ENCODE measurements around the gene GLP2R. TPM values are rescaled to one million over a fixed set of nuclear protein-coding genes. Genes with fewer than 3 reads are reported as not detected.
A peak's percentile ranks its signal among the peaks of the same experiment; 100 is the strongest.

The GLP2R gene
- total and polyA plus RNA-seq, 2 experiments from 2014 or later, result not detected

DNA sequence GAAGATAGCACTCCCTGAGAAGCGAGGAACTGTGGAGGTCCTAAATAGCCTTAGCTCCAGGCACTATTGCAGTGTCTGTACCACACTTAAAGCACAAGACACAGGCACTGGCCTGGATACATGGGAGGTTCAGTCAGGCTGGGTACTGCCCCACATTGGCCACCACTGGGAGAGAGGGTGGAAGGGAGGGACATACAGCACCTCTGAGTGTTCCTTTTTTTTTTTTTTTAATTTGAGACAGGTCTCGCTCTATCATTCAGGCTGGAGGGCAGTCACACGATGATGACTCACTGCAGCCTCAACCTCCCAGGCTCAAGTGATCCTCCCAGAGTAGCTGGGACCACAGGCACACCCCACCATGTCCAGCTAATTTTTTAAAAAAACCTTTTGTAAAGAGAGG lies 5.3 kb upstream of the GLP2R start:
- Mint-ChIP-seq H3K36me3 (ENCODE audit: low read depth) (no peaks in the 10 kb centered on the region; the same call in 2 of the 3 replicates), H3K4me1 (peaks cover 3% of the 10 kb centered on the region), H3K4me3 (no peak overlapping the region), H3K9me3 (no peaks in the 10 kb centered on the region; the same call in 2 of the 3 replicates), H3K27ac (no peak overlapping the region), H3K27me3 (ENCODE audit: insufficient read depth, low read depth, poor library complexity) (peaks cover 12% of the 10 kb centered on the region)
- TF ChIP-seq CREB1 (CRISPR knock-in tag; IDR thresholded peaks at IDR 0.05; ENCODE audit: low read depth) (no peak), ZNF331 (CRISPR knock-in tag; IDR thresholded peaks at IDR 0.05; ENCODE audit: low read depth) (no peak), NANOG (IDR thresholded peaks at IDR 0.05; ENCODE audit: borderline replicate concordance) (no peak), POLR2AphosphoS5 (IDR thresholded peaks at IDR 0.05; ENCODE audit: low read depth) (no peak), EZH2 (IDR thresholded peaks at IDR 0.05; ENCODE audit: low read depth, unreplicated experiment) (no peak), STAT1 (IDR thresholded peaks at IDR 0.05; ENCODE audit: unreplicated experiment) (no peak), JUNB (IDR thresholded peaks at IDR 0.05; ENCODE audit: unreplicated experiment) (no peak)
- TF ChIP-seq, protein P1, sequence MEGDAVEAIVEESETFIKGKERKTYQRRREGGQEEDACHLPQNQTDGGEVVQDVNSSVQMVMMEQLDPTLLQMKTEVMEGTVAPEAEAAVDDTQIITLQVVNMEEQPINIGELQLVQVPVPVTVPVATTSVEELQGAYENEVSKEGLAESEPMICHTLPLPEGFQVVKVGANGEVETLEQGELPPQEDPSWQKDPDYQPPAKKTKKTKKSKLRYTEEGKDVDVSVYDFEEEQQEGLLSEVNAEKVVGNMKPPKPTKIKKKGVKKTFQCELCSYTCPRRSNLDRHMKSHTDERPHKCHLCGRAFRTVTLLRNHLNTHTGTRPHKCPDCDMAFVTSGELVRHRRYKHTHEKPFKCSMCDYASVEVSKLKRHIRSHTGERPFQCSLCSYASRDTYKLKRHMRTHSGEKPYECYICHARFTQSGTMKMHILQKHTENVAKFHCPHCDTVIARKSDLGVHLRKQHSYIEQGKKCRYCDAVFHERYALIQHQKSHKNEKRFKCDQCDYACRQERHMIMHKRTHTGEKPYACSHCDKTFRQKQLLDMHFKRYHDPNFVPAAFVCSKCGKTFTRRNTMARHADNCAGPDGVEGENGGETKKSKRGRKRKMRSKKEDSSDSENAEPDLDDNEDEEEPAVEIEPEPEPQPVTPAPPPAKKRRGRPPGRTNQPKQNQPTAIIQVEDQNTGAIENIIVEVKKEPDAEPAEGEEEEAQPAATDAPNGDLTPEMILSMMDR (conservative IDR thresholded peaks at IDR 0.05; ENCODE audit: low read depth in 2 of 2), result no peak
- TF ChIP-seq, protein P2, sequence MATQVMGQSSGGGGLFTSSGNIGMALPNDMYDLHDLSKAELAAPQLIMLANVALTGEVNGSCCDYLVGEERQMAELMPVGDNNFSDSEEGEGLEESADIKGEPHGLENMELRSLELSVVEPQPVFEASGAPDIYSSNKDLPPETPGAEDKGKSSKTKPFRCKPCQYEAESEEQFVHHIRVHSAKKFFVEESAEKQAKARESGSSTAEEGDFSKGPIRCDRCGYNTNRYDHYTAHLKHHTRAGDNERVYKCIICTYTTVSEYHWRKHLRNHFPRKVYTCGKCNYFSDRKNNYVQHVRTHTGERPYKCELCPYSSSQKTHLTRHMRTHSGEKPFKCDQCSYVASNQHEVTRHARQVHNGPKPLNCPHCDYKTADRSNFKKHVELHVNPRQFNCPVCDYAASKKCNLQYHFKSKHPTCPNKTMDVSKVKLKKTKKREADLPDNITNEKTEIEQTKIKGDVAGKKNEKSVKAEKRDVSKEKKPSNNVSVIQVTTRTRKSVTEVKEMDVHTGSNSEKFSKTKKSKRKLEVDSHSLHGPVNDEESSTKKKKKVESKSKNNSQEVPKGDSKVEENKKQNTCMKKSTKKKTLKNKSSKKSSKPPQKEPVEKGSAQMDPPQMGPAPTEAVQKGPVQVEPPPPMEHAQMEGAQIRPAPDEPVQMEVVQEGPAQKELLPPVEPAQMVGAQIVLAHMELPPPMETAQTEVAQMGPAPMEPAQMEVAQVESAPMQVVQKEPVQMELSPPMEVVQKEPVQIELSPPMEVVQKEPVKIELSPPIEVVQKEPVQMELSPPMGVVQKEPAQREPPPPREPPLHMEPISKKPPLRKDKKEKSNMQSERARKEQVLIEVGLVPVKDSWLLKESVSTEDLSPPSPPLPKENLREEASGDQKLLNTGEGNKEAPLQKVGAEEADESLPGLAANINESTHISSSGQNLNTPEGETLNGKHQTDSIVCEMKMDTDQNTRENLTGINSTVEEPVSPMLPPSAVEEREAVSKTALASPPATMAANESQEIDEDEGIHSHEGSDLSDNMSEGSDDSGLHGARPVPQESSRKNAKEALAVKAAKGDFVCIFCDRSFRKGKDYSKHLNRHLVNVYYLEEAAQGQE (IDR thresholded peaks at IDR 0.05; ENCODE audit: unreplicated experiment), result no peak
- H3K36me3 ChIP-seq (ENCODE audit: insufficient read depth), result no peaks in the 10 kb centered on the region
- H3K27ac ChIP-seq (ENCODE audit: low read depth), result no peak overlapping the region
- H3K4me3 ChIP-seq, result no peak overlapping the region
- no peak overlapping the region for H3K4me2 ChIP-seq
- no peaks in the 10 kb centered on the region for H3K9me2 ChIP-seq (ENCODE audit: insufficient read depth)
- no peaks in the 10 kb centered on the region for H3K79me2 ChIP-seq (replicated peaks; ENCODE audit: insufficient read depth)
- H4K20me1 ChIP-seq (replicated peaks; ENCODE audit: insufficient read depth), result no peaks in the 10 kb centered on the region
- H2AFZ ChIP-seq, result no peak overlapping the region
- ATAC-seq, result no peak
- H3F3A ChIP-seq (replicated peaks; ENCODE audit: low read depth), result no peaks in the 10 kb centered on the region
- H3K4me1 ChIP-seq (ENCODE audit: insufficient read depth), result no peaks in the 10 kb centered on the region; the same call in 1 of the 2 replicates
- no peaks in the 10 kb centered on the region for H3K27me3 ChIP-seq (ENCODE audit: insufficient read depth)
- DNase-seq (ENCODE audit: low spot score), result no peak

DNA sequence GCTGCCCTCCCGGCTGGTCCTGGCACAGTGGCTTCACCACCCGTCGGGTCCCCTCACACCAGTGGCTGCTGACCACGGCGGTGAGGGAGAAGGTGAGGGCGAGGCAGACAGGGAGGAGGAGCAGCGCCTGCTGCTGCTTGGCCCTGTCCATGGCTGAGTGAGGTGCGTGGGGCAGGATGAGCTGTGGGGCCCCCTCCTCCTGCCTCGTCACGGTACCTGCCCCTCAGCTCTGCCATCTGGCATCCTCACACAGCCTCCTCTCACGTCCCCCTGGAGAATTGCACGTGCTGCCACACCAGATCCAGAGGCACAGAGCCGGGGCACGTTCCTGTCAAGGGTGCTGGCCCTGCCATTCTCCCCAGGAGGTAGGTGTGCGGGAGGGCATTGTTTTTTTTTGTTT lies 3.8 kb upstream of the GLP2R start, which contains the start of gene GSG1L2:
TSS of gene GSG1L2 (minus strand) at position 159 of the 400 bp plus-strand sequence. CDS start at position 151, 8 bp downstream.
- Mint-ChIP-seq H3K4me3 (no peak within 1 kb of the TSS), H3K9me3 (no peaks in the 10 kb centered on the region; the same call in 2 of the 3 replicates), H3K4me1 (peaks cover 9% of the 10 kb centered on the region), H3K36me3 (ENCODE audit: low read depth) (no peaks in the 10 kb centered on the region; the same call in 2 of the 3 replicates), H3K27ac (peak within 1 kb of the TSS; percentile 8; the same call in 1 of the 2 replicates), H3K27me3 (ENCODE audit: insufficient read depth, low read depth, poor library complexity) (peaks cover 12% of the 10 kb centered on the region)
- H3K27me3 ChIP-seq (ENCODE audit: insufficient read depth), result no peaks in the 10 kb centered on the region
- H3K36me3 ChIP-seq (ENCODE audit: insufficient read depth), result no peaks in the 10 kb centered on the region
- H3K9me2 ChIP-seq (ENCODE audit: insufficient read depth), result no peaks in the 10 kb centered on the region
- DNase-seq (ENCODE audit: low spot score) (no peak), ATAC-seq (no peak)
- no peaks in the 10 kb centered on the region for H4K20me1 ChIP-seq (replicated peaks; ENCODE audit: insufficient read depth)
- no peak within 1 kb of the TSS for H2AFZ ChIP-seq
- H3K4me1 ChIP-seq (ENCODE audit: insufficient read depth), result no peaks in the 10 kb centered on the region; the same call in 1 of the 2 replicates
- H3F3A ChIP-seq (replicated peaks; ENCODE audit: low read depth), result no peaks in the 10 kb centered on the region
- H3K4me2 ChIP-seq, result no peak within 1 kb of the TSS
- no peaks in the 10 kb centered on the region for H3K79me2 ChIP-seq (replicated peaks; ENCODE audit: insufficient read depth)
- H3K4me3 ChIP-seq, result no peak within 1 kb of the TSS
- no peak within 1 kb of the TSS for H3K27ac ChIP-seq (ENCODE audit: low read depth)
- TF ChIP-seq ZNF114 (CRISPR knock-in tag; IDR thresholded peaks at IDR 0.05), result no peak
- TF ChIP-seq EZH2 (IDR thresholded peaks at IDR 0.05; ENCODE audit: low read depth, unreplicated experiment), result no peak
- TF ChIP-seq, protein P2 (IDR thresholded peaks at IDR 0.05; ENCODE audit: unreplicated experiment), result no peak
- TF ChIP-seq, protein P1 (conservative IDR thresholded peaks at IDR 0.05; ENCODE audit: low read depth in 2 of 2), result no peak
- no peak for TF ChIP-seq EZH2phosphoT487 (IDR thresholded peaks at IDR 0.05; ENCODE audit: unreplicated experiment)
- no peak for TF ChIP-seq ZNF331 (CRISPR knock-in tag; IDR thresholded peaks at IDR 0.05; ENCODE audit: low read depth)
- TF ChIP-seq CREB1 (CRISPR knock-in tag; IDR thresholded peaks at IDR 0.05; ENCODE audit: low read depth), result no peak
- TF ChIP-seq, protein P3, sequence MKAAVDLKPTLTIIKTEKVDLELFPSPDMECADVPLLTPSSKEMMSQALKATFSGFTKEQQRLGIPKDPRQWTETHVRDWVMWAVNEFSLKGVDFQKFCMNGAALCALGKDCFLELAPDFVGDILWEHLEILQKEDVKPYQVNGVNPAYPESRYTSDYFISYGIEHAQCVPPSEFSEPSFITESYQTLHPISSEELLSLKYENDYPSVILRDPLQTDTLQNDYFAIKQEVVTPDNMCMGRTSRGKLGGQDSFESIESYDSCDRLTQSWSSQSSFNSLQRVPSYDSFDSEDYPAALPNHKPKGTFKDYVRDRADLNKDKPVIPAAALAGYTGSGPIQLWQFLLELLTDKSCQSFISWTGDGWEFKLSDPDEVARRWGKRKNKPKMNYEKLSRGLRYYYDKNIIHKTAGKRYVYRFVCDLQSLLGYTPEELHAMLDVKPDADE (IDR thresholded peaks at IDR 0.05), result no peak
